Measurements from ENCODE around the gene KIAA1755.
A peak's percentile ranks its signal among the peaks of the same experiment; 100 is the strongest.

The KIAA1755 gene

GRCh38 chr20:38200646-38201045 lies 59.9 kb downstream of the KIAA1755 start:
- H3K36me3 ChIP-seq (ENCODE audit: control insufficient read depth in 4 of 4, insufficient read depth in 4 of 4, low read length in 3 of 4) = no peaks in the 10 kb centered on the region
- no peak overlapping the region for H3K4me3 ChIP-seq (ENCODE audit: control insufficient read depth in 1 of 7, extremely low read depth in 1 of 7, insufficient read depth in 4 of 7, low read depth in 2 of 7, low read length in 6 of 7)
- ChIA-PET CTCF (no interaction called here), POLR2A (no interaction called here)
- H3K9me3 ChIP-seq (ENCODE audit: control extremely low read depth in 1 of 5, control insufficient read depth in 4 of 5, insufficient read depth in 2 of 5, low read depth in 1 of 5, low read length in 4 of 5) = no peaks in the 10 kb centered on the region
- DNase-seq = no peak
- 100% methylated on average over 2 of the region's 3 CpGs for WGBS (ENCODE audit: insufficient coverage)
- no peaks in the 10 kb centered on the region for H3K4me1 ChIP-seq (ENCODE audit: control extremely low read depth in 1 of 4, control insufficient read depth in 4 of 4, insufficient read depth in 4 of 4, low read length in 3 of 4)
- no peak overlapping the region for H3K27ac ChIP-seq (ENCODE audit: insufficient read depth in 1 of 2, low read depth in 1 of 2, low read length in 2 of 2, poor library complexity in 1 of 2, severe bottlenecking in 2 of 2)
- H3K27me3 ChIP-seq (replicated peaks in 2 of 5; ENCODE audit: control insufficient read depth in 4 of 5, insufficient read depth in 5 of 5, low read length in 4 of 5) = peaks cover 0 to 24% (median 5%) of the 10 kb centered on the region in 5 experiments

DNA sequence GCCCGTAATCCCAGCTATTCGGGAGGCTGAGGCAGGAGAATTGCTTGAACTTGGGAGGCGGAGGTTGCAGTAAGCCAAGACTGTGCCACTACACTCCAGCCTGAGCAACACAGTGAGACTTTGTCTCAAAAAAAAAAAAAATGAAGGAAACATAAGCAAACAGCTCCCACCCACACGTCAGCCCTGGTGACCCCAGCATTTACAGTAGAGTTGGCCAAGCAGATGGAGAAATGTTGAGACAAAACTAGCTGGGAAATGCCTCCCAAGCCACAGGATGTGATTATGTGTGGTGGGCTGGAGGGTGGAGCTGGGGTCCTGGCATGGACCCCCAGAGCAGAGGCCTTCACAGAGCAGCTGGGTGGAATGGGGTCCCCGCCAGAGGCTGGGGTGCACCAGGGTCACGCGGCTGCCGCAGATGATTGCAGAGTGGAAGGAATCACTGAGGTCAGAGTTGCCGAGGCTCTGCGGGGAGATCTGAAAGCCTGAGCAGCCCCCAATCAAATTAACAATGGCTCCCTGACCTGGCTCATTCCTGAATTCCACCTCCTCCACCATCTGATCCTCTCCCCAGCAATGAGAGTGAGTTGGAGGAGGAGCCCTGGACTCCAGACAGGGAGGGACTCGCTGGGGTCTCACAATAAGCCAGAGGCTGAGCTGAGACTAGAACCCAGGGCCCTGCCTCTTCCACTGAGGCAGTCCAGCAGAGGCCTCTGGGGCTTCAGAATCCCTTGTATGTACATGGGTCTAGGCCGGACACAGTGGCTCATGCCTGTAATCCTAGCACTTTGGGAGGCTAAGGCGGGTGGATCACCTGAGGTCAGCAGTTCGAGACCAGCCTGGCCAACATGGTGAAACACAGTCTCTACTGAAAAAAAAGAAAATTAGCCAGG lies 60.8 kb downstream of the KIAA1755 start:
- ChIA-PET POLR2A (no interaction called here), CTCF (no interaction called here)
- H3K9me3 ChIP-seq (ENCODE audit: control extremely low read depth in 1 of 5, control insufficient read depth in 4 of 5, insufficient read depth in 2 of 5, low read depth in 1 of 5, low read length in 4 of 5) = no peaks in the 10 kb centered on the region
- no peak for DNase-seq
- H3K27me3 ChIP-seq (replicated peaks in 2 of 5; ENCODE audit: control insufficient read depth in 4 of 5, insufficient read depth in 5 of 5, low read length in 4 of 5) = peaks cover 0 to 24% (median 5%) of the 10 kb centered on the region in 5 experiments
- no peak overlapping the region for H3K27ac ChIP-seq (ENCODE audit: insufficient read depth in 1 of 2, low read depth in 1 of 2, low read length in 2 of 2, poor library complexity in 1 of 2, severe bottlenecking in 2 of 2)
- WGBS (ENCODE audit: insufficient coverage) = 97% methylated on average over 12 of the region's 14 CpGs
- H3K4me1 ChIP-seq (ENCODE audit: control extremely low read depth in 1 of 4, control insufficient read depth in 4 of 4, insufficient read depth in 4 of 4, low read length in 3 of 4) = no peaks in the 10 kb centered on the region
- no peak overlapping the region for H3K4me3 ChIP-seq (ENCODE audit: control insufficient read depth in 1 of 7, extremely low read depth in 1 of 7, insufficient read depth in 4 of 7, low read depth in 2 of 7, low read length in 6 of 7)
- no peaks in the 10 kb centered on the region for H3K36me3 ChIP-seq (ENCODE audit: control insufficient read depth in 4 of 4, insufficient read depth in 4 of 4, low read length in 3 of 4)

- Histone ChIP-seq H3K27ac (ENCODE audit: insufficient read depth in 1 of 2, low read depth in 1 of 2, low read length in 2 of 2, poor library complexity in 1 of 2, severe bottlenecking in 2 of 2) (no peak overlapping the region), H3K9me3 (ENCODE audit: control extremely low read depth in 1 of 5, control insufficient read depth in 4 of 5, insufficient read depth in 2 of 5, low read depth in 1 of 5, low read length in 4 of 5) (no peaks in the 10 kb centered on the region), H3K36me3 (ENCODE audit: control insufficient read depth in 4 of 4, insufficient read depth in 4 of 4, low read length in 3 of 4) (no peaks in the 10 kb centered on the region), H3K4me3 (ENCODE audit: control insufficient read depth in 1 of 7, extremely low read depth in 1 of 7, insufficient read depth in 4 of 7, low read depth in 2 of 7, low read length in 6 of 7) (no peak overlapping the region), H3K27me3 (replicated peaks in 2 of 5; ENCODE audit: control insufficient read depth in 4 of 5, insufficient read depth in 5 of 5, low read length in 4 of 5) (peaks cover 0 to 20% (median 3%) of the 10 kb centered on the region in 5 experiments), H3K4me1 (ENCODE audit: control extremely low read depth in 1 of 4, control insufficient read depth in 4 of 4, insufficient read depth in 4 of 4, low read length in 3 of 4) (no peaks in the 10 kb centered on the region)
- CTCF ChIA-PET = no interaction called here
- WGBS (ENCODE audit: insufficient coverage) = 98% methylated on average over 7 of the region's 8 CpGs
- peak in 1 of 3 donors; percentile 7 for DNase-seq
- POLR2A ChIA-PET = no interaction called here
These were observed 62.2 kb downstream of the KIAA1755 start for GRCh38 chr20:38198238-38198861.

GRCh38 chr20:38197619-38198018 lies 62.9 kb downstream of the KIAA1755 start:
- Histone ChIP-seq H3K27me3 (replicated peaks in 2 of 5; ENCODE audit: control insufficient read depth in 4 of 5, insufficient read depth in 5 of 5, low read length in 4 of 5) (peaks cover 0 to 13% (median 2%) of the 10 kb centered on the region in 5 experiments), H3K4me1 (ENCODE audit: control extremely low read depth in 1 of 4, control insufficient read depth in 4 of 4, insufficient read depth in 4 of 4, low read length in 3 of 4) (no peaks in the 10 kb centered on the region), H3K27ac (ENCODE audit: insufficient read depth in 1 of 2, low read depth in 1 of 2, low read length in 2 of 2, poor library complexity in 1 of 2, severe bottlenecking in 2 of 2) (no peak overlapping the region), H3K36me3 (ENCODE audit: control insufficient read depth in 4 of 4, insufficient read depth in 4 of 4, low read length in 3 of 4) (no peaks in the 10 kb centered on the region), H3K4me3 (ENCODE audit: control insufficient read depth in 1 of 7, extremely low read depth in 1 of 7, insufficient read depth in 4 of 7, low read depth in 2 of 7, low read length in 6 of 7) (no peak overlapping the region), H3K9me3 (ENCODE audit: control extremely low read depth in 1 of 5, control insufficient read depth in 4 of 5, insufficient read depth in 2 of 5, low read depth in 1 of 5, low read length in 4 of 5) (no peaks in the 10 kb centered on the region)
- ChIA-PET POLR2A (no interaction called here), CTCF (no interaction called here)
- no peak for DNase-seq
- WGBS (ENCODE audit: insufficient coverage) = 100% methylated on average over 1 of the region's 1 CpG

GRCh38 chr20:38197217-38197616 lies 63.3 kb downstream of the KIAA1755 start:
- no peak overlapping the region for H3K27ac ChIP-seq (ENCODE audit: insufficient read depth in 1 of 2, low read depth in 1 of 2, low read length in 2 of 2, poor library complexity in 1 of 2, severe bottlenecking in 2 of 2)
- H3K4me3 ChIP-seq (ENCODE audit: control insufficient read depth in 1 of 7, extremely low read depth in 1 of 7, insufficient read depth in 4 of 7, low read depth in 2 of 7, low read length in 6 of 7) = no peak overlapping the region
- no peaks in the 10 kb centered on the region for H3K9me3 ChIP-seq (ENCODE audit: control extremely low read depth in 1 of 5, control insufficient read depth in 4 of 5, insufficient read depth in 2 of 5, low read depth in 1 of 5, low read length in 4 of 5)
- peaks cover 0 to 11% (median 0%) of the 10 kb centered on the region in 5 experiments for H3K27me3 ChIP-seq (replicated peaks in 2 of 5; ENCODE audit: control insufficient read depth in 4 of 5, insufficient read depth in 5 of 5, low read length in 4 of 5)
- POLR2A ChIA-PET = no interaction called here
- DNase-seq = no peak
- CTCF ChIA-PET = interaction anchor here (1.7 kb wide), 1 partner anchor 10 kb away, joined by 5 read pairs; no protein-coding TSS in a partner anchor
- no peaks in the 10 kb centered on the region for H3K4me1 ChIP-seq (ENCODE audit: control extremely low read depth in 1 of 4, control insufficient read depth in 4 of 4, insufficient read depth in 4 of 4, low read length in 3 of 4)
- no peaks in the 10 kb centered on the region for H3K36me3 ChIP-seq (ENCODE audit: control insufficient read depth in 4 of 4, insufficient read depth in 4 of 4, low read length in 3 of 4)
- 69% methylated on average over 3 of the region's 5 CpGs for WGBS (ENCODE audit: insufficient coverage)

GRCh38 chr20:38196592-38196991 lies 63.9 kb downstream of the KIAA1755 start:
- ChIA-PET POLR2A (no interaction called here), CTCF (interaction anchor here (0.6 to 2.0 kb wide), 4 partner anchors 9 to 24 kb away, joined by 3 to 9 read pairs (median 6); no protein-coding TSS in a partner anchor)
- no peaks in the 10 kb centered on the region for H3K9me3 ChIP-seq (ENCODE audit: control extremely low read depth in 1 of 5, control insufficient read depth in 4 of 5, insufficient read depth in 2 of 5, low read depth in 1 of 5, low read length in 4 of 5)
- no peak for DNase-seq
- no peaks in the 10 kb centered on the region for H3K36me3 ChIP-seq (ENCODE audit: control insufficient read depth in 4 of 4, insufficient read depth in 4 of 4, low read length in 3 of 4)
- H3K4me3 ChIP-seq (ENCODE audit: control insufficient read depth in 1 of 7, extremely low read depth in 1 of 7, insufficient read depth in 4 of 7, low read depth in 2 of 7, low read length in 6 of 7) = no peak overlapping the region
- peaks cover 0 to 11% (median 0%) of the 10 kb centered on the region in 5 experiments for H3K27me3 ChIP-seq (replicated peaks in 2 of 5; ENCODE audit: control insufficient read depth in 4 of 5, insufficient read depth in 5 of 5, low read length in 4 of 5)
- no peaks in the 10 kb centered on the region for H3K4me1 ChIP-seq (ENCODE audit: control extremely low read depth in 1 of 4, control insufficient read depth in 4 of 4, insufficient read depth in 4 of 4, low read length in 3 of 4)
- H3K27ac ChIP-seq (ENCODE audit: insufficient read depth in 1 of 2, low read depth in 1 of 2, low read length in 2 of 2, poor library complexity in 1 of 2, severe bottlenecking in 2 of 2) = no peak overlapping the region
- 70% methylated on average over 5 of the region's 5 CpGs for WGBS (ENCODE audit: insufficient coverage)

DNA sequence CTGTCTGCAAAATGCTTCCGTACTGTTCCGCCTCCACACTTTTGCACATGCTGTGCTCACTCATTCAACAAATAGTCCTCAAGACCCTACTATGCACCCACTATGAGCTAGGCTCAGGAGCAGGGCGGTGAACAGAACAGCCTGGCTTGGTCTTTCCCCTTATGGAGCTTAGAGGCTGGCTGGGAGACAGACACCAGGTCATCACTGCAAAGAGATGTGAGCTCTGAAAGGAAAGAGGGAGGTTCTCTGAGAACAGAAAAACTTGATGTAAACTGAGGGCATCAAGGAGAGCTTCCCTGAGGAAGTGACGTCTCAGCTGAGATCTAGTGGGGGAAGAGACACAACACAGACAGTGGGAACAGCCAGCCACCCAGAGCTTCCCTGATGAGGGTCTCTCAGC lies 64.5 kb downstream of the KIAA1755 start:
- no peaks in the 10 kb centered on the region for H3K4me1 ChIP-seq (ENCODE audit: control extremely low read depth in 1 of 4, control insufficient read depth in 4 of 4, insufficient read depth in 4 of 4, low read length in 3 of 4)
- WGBS (ENCODE audit: insufficient coverage) = 97% methylated on average over 4 of the region's 4 CpGs
- H3K4me3 ChIP-seq (ENCODE audit: control insufficient read depth in 1 of 7, extremely low read depth in 1 of 7, insufficient read depth in 4 of 7, low read depth in 2 of 7, low read length in 6 of 7) = no peak overlapping the region
- no peak for DNase-seq
- H3K27me3 ChIP-seq (replicated peaks in 2 of 5; ENCODE audit: control insufficient read depth in 4 of 5, insufficient read depth in 5 of 5, low read length in 4 of 5) = peaks cover 0 to 11% (median 0%) of the 10 kb centered on the region in 5 experiments
- H3K9me3 ChIP-seq (ENCODE audit: control extremely low read depth in 1 of 5, control insufficient read depth in 4 of 5, insufficient read depth in 2 of 5, low read depth in 1 of 5, low read length in 4 of 5) = no peaks in the 10 kb centered on the region
- ChIA-PET POLR2A (no interaction called here), CTCF (interaction anchor here (1.5 to 2.0 kb wide), 3 partner anchors 9 to 25 kb away, joined by 5 to 9 read pairs (median 6); no protein-coding TSS in a partner anchor)
- no peaks in the 10 kb centered on the region for H3K36me3 ChIP-seq (ENCODE audit: control insufficient read depth in 4 of 4, insufficient read depth in 4 of 4, low read length in 3 of 4)
- H3K27ac ChIP-seq (ENCODE audit: insufficient read depth in 1 of 2, low read depth in 1 of 2, low read length in 2 of 2, poor library complexity in 1 of 2, severe bottlenecking in 2 of 2) = no peak overlapping the region
